GM06990 (cell line): ENCODE data around the gene FMNL3.

Source experiments
- DNase-seq: peaks from one replicate; pipeline ENCODE4 v3.0.0-alpha.2; 2011; ENCODE audit not compliant: insufficient read length; ENCODE audit errors: extremely low read depth
- H3K27me3 ChIP-seq: replicated peaks from 2 replicates; pipeline ENCODE4 v1.6.0; 2011; ENCODE audit warnings: low read length; ENCODE audit not compliant: control insufficient read depth, insufficient read depth
- H3K36me3 ChIP-seq: 2 replicates; pipeline ENCODE4 v1.5.1; 2011; ENCODE audit warnings: low read length; ENCODE audit not compliant: control insufficient read depth, insufficient read depth
- H3K4me3 ChIP-seq: replicated peaks from 2 replicates; pipeline ENCODE4 v1.5.1; 2011; ENCODE audit warnings: low read depth, mild to moderate bottlenecking, control low read depth, low read length
- TF ChIP-seq, protein P1 (sequence below): IDR thresholded peaks from 2 replicates; pipeline ENCODE4 v1.5.1; 2011; ENCODE audit warnings: low read length, control low read depth, mild to moderate bottlenecking, inconsistent platforms; ENCODE audit not compliant: insufficient read depth, poor library complexity, severe bottlenecking

Gene FMNL3

DNA sequence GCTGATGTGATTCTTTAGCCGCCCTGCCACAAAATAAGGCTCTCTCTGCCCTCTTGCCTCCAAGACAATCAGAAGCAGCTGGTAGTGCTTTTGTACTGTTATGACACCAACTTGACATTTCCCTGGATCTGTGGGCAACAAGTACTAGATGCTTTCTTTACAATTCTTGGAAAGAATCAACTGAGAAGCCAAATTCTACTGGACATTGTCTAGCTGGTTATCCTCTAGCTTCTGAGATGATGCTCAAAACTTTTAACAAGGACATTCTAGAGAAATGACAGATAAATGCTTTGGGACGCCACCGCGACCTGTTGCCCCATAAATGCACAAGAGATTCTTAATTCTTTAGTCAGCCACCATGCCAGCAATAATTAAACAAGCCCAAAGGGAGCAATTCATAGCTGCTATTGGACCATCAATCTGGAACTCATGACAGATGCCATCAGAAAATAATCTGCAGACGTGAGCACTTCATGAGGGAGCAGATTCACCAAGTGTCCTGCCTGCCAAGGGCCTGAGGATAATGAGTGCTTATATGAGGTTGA, 22.8 kb downstream of the FMNL3 start:
- TF ChIP-seq, protein P1, sequence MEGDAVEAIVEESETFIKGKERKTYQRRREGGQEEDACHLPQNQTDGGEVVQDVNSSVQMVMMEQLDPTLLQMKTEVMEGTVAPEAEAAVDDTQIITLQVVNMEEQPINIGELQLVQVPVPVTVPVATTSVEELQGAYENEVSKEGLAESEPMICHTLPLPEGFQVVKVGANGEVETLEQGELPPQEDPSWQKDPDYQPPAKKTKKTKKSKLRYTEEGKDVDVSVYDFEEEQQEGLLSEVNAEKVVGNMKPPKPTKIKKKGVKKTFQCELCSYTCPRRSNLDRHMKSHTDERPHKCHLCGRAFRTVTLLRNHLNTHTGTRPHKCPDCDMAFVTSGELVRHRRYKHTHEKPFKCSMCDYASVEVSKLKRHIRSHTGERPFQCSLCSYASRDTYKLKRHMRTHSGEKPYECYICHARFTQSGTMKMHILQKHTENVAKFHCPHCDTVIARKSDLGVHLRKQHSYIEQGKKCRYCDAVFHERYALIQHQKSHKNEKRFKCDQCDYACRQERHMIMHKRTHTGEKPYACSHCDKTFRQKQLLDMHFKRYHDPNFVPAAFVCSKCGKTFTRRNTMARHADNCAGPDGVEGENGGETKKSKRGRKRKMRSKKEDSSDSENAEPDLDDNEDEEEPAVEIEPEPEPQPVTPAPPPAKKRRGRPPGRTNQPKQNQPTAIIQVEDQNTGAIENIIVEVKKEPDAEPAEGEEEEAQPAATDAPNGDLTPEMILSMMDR, result no peak
- Histone ChIP-seq H3K36me3 (no peaks in the 10 kb centered on the region; the same call in 1 of the 2 replicates), H3K4me3 (no peak overlapping the region), H3K27me3 (no peaks in the 10 kb centered on the region)
- DNase-seq, result no peak

DNA sequence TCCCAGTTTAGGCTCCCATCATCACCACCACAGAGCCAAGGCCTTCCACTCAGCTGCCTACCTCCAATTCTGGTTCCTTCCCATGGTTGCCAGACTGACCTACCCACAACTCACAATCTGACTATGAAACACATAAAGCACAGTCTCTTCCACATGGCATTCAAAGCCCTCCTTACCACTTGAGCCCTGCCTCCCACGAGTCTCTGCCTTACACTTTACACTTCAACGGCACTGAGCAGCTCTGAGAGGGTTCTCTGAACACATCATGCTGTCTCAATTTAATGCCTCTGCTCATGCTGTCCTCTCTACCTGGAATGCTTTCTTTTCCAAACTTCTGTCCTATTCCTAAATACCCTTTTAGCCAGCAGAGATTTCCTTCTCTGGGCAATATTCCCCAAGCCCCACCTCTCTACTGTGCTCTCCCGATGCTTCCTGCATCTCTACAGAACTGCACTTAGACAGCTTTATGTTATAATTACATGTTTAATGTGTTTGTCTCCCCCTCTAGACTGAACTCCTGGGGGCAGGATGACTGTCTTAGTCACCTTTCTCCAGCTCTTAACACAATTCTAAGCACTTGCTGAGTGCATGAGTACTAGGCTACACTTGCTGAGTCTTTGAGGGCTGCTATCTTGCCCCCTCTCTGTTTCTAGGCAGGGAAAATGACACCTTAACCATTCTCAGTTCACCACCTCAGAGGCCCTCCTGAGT, 23.5 kb downstream of the FMNL3 start:
- H3K27me3 ChIP-seq, result no peaks in the 10 kb centered on the region
- no peaks in the 10 kb centered on the region; the same call in 1 of the 2 replicates for H3K36me3 ChIP-seq
- no peak for DNase-seq
- TF ChIP-seq, protein P1, result no peak
- no peak overlapping the region for H3K4me3 ChIP-seq

DNA sequence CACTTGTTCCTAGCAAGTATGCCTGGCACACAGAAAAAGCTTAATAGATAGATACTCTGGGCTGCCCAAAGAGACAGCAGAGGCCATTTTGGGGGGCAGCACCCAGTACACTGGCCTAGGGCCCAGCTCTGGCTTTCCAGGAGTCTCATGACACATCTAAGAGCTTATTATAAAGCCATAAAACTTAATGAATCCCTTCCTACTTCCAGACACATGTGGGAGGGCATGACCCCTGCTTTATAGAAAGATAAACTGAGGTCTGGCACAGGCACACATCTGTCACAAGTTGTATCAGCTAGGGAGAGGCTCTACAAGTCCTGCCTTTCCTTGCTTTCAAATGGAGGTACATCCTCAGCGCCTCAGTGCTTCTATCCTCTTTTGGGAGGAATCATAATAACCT, 27.1 kb downstream of the FMNL3 start:
- no peak overlapping the region for H3K4me3 ChIP-seq
- TF ChIP-seq, protein P1, result no peak
- no peaks in the 10 kb centered on the region; the same call in 1 of the 2 replicates for H3K36me3 ChIP-seq
- DNase-seq, result no peak
- no peaks in the 10 kb centered on the region for H3K27me3 ChIP-seq

DNA sequence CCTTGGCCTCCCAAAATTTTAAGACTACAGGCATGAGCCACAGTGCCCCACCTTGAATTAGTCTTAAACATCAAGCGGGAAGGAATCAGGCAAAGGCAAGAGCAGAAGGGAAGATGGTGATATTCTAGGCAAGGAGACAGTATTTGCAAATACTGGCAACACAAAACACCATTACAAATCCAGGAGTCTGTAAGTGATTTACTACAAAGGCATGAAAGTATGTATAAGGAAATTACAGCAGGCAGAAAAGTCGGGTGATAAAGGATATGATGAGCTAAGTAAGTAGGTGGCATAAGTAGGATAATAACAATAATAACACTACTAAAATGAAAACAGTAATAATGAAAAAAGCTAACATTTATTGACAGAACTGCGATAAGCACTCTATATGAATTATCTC, 28.5 kb downstream of the FMNL3 start:
- DNase-seq, result no peak
- TF ChIP-seq, protein P1, result no peak
- no peaks in the 10 kb centered on the region for H3K36me3 ChIP-seq
- H3K27me3 ChIP-seq, result no peaks in the 10 kb centered on the region
- H3K4me3 ChIP-seq, result no peak overlapping the region

DNA sequence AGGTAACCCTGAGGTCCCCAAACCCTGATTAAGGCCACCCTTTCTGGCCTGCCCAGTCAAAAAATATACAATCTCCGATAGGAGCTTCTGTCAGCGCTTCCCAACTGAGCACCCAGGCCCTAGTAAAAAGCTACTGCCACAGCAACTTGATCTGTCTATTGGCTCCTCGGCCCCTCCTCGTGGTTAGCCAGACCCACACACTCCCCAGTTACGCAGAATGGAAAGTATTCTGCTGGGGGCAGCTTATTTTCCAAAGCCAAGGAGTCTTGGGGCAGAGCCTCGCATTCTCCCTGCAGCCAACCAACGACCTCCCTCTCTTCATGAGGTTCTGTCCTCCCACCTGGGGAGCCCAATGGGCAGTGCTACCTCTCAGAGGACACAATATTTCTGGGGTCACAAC, 32.1 kb downstream of the FMNL3 start:
- no peak for DNase-seq

More for the DNA sequence above, 32.1 kb downstream of the FMNL3 start:
- H3K36me3 ChIP-seq, result no peaks in the 10 kb centered on the region
- H3K4me3 ChIP-seq, result no peak overlapping the region
- TF ChIP-seq, protein P1, result no peak
- no peaks in the 10 kb centered on the region for H3K27me3 ChIP-seq
